ENCODE results near the gene CSNK1G1. TPM values are rescaled to one million over a fixed set of nuclear protein-coding genes. Genes with fewer than 3 reads are reported as not detected.

The CSNK1G1 gene
- total RNA-seq, 1 donor from 2014 or later: 37.0 TPM

DNA sequence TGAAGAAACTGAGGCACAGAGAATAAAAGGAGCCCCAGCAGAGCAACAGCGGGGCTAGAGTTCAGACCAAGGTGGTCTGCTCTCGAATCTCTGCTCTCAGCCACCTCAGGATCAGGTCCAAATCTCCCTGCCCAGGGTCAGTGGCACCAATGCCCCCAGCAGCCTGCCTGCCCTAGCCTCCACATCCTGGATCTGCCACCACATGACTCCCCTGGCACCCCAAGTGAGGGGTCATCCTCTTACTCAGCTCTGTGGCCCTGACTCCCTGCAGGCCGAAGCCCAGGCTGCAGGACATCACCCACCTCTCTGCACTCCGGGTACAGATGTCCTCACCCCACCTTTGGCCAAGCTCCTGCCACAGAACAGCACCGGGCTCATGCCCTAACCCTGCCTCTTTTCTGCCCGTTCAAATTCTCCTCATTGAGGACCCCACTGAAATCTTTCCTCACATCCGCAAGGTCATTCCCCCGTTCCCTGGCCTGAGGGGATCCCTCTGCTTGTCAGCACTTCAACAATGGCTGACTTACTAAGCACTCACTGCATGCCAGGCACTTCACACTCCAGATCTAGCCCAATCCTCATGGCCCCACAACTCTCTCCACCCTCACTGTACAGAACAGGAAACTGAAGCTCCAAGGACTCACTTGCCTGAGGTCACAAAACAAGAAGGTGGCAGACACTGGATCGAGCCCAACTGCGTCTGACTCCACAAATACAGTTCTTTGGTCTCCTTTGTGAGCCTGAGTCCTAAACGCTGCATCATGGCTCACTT lies 197.4 kb downstream of the CSNK1G1 start:
- H3K27ac Mint-ChIP-seq (ENCODE audit: unreplicated experiment): peak overlapping the region; percentile 79
- Histone ChIP-seq H3K9ac (ENCODE audit: low read length) (peak overlapping the region; percentile 47), H3K4me1 (ENCODE audit: insufficient read depth, low read length) (peaks cover 20% of the 10 kb centered on the region), H3K4me3 (ENCODE audit: insufficient read depth, low read depth, low read length) (no peak overlapping the region), H3K79me2 (ENCODE audit: insufficient read depth, low read length) (peaks cover 51% of the 10 kb centered on the region), H3K9me3 (ENCODE audit: insufficient read depth, low read depth, low read length) (no peaks in the 10 kb centered on the region), H3K27me3 (ENCODE audit: insufficient read depth, low read length) (no peaks in the 10 kb centered on the region), H3K36me3 (ENCODE audit: insufficient read depth, low read length) (peaks cover 53% of the 10 kb centered on the region), H4K20me1 (ENCODE audit: insufficient read depth, low read length) (peaks cover 81% of the 10 kb centered on the region), H2AFZ (ENCODE audit: low read depth, low read length) (no peak overlapping the region), H3K4me2 (ENCODE audit: low read length) (peak overlapping the region; percentile 99), H3K27ac (ENCODE audit: low read depth, low read length) (no peak overlapping the region)
- no peak for DNase-seq (ENCODE audit: low read depth)
- H3K4me1 Mint-ChIP-seq (ENCODE audit: low read depth, unreplicated experiment): peaks cover 29% of the 10 kb centered on the region
- peak overlapping the region; percentile 80 for H3K4me3 Mint-ChIP-seq (ENCODE audit: unreplicated experiment)
- TF ChIP-seq EZH2 (IDR thresholded peaks at IDR 0.05; ENCODE audit: insufficient read depth, low read length): no peak
- TF ChIP-seq, protein P1, sequence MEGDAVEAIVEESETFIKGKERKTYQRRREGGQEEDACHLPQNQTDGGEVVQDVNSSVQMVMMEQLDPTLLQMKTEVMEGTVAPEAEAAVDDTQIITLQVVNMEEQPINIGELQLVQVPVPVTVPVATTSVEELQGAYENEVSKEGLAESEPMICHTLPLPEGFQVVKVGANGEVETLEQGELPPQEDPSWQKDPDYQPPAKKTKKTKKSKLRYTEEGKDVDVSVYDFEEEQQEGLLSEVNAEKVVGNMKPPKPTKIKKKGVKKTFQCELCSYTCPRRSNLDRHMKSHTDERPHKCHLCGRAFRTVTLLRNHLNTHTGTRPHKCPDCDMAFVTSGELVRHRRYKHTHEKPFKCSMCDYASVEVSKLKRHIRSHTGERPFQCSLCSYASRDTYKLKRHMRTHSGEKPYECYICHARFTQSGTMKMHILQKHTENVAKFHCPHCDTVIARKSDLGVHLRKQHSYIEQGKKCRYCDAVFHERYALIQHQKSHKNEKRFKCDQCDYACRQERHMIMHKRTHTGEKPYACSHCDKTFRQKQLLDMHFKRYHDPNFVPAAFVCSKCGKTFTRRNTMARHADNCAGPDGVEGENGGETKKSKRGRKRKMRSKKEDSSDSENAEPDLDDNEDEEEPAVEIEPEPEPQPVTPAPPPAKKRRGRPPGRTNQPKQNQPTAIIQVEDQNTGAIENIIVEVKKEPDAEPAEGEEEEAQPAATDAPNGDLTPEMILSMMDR (IDR thresholded peaks at IDR 0.05; ENCODE audit: insufficient read depth, low read depth, low read length): no peak
- H3K36me3 Mint-ChIP-seq (ENCODE audit: low read depth, unreplicated experiment): peaks cover 26% of the 10 kb centered on the region
- H3K27me3 Mint-ChIP-seq (ENCODE audit: low read depth, unreplicated experiment): no peaks in the 10 kb centered on the region
- H3K9me3 Mint-ChIP-seq (ENCODE audit: unreplicated experiment): no peaks in the 10 kb centered on the region
- no peak for FAIRE-seq

GRCh38 chr15:64157599-64158125 lies 198.3 kb downstream of the CSNK1G1 start:
- peak overlapping the region; percentile 34 for H3K4me3 Mint-ChIP-seq (ENCODE audit: unreplicated experiment)
- no peak overlapping the region for H3K27ac ChIP-seq (ENCODE audit: low read depth, low read length)
- peaks cover 3% of the 10 kb centered on the region for H3K27me3 ChIP-seq (ENCODE audit: insufficient read depth, low read length)
- peaks cover 3% of the 10 kb centered on the region for H3K27me3 Mint-ChIP-seq (ENCODE audit: low read depth, unreplicated experiment)
- H3K9me3 Mint-ChIP-seq (ENCODE audit: unreplicated experiment): no peaks in the 10 kb centered on the region
- peaks cover 27% of the 10 kb centered on the region for H3K4me1 Mint-ChIP-seq (ENCODE audit: low read depth, unreplicated experiment)
- H3K79me2 ChIP-seq (ENCODE audit: insufficient read depth, low read length): peaks cover 49% of the 10 kb centered on the region
- peaks cover 53% of the 10 kb centered on the region for H3K36me3 ChIP-seq (ENCODE audit: insufficient read depth, low read length)
- peaks cover 16% of the 10 kb centered on the region for H3K4me1 ChIP-seq (ENCODE audit: insufficient read depth, low read length)
- no peak for FAIRE-seq
- no peak overlapping the region for H2AFZ ChIP-seq (ENCODE audit: low read depth, low read length)
- peak overlapping the region; percentile 99 for H3K4me2 ChIP-seq (ENCODE audit: low read length)
- no peak overlapping the region for H3K4me3 ChIP-seq (ENCODE audit: insufficient read depth, low read depth, low read length)
- peaks cover 26% of the 10 kb centered on the region for H3K36me3 Mint-ChIP-seq (ENCODE audit: low read depth, unreplicated experiment)
- H3K27ac Mint-ChIP-seq (ENCODE audit: unreplicated experiment): peak overlapping the region; percentile 91
- H3K9me3 ChIP-seq (ENCODE audit: insufficient read depth, low read depth, low read length): no peaks in the 10 kb centered on the region
- peaks cover 88% of the 10 kb centered on the region for H4K20me1 ChIP-seq (ENCODE audit: insufficient read depth, low read length)
- no peak for TF ChIP-seq EZH2 (IDR thresholded peaks at IDR 0.05; ENCODE audit: insufficient read depth, low read length)
- TF ChIP-seq, protein P1 (IDR thresholded peaks at IDR 0.05; ENCODE audit: insufficient read depth, low read depth, low read length): no peak
- no peak for DNase-seq (ENCODE audit: low read depth)
- peak overlapping the region; percentile 47 for H3K9ac ChIP-seq (ENCODE audit: low read length)
